WERI-Rb-1 (cell line): ENCODE data around the gene FFAR1.

ENCODE experiments used
- DNase-seq: peaks from one replicate; pipeline ENCODE4 v3.0.0-alpha.2; 2020
- H3K27ac ChIP-seq: fragments of 250-450 bp; sonication (Bioruptor Pico); 2 replicates; pipeline ENCODE4 v1.5.1; 2020; ENCODE audit warnings: mild to moderate bottlenecking, moderate library complexity
- H3K27me3 ChIP-seq: fragments of 250-450 bp; sonication (Bioruptor Pico); 2 replicates; pipeline ENCODE4 v1.5.1; 2021; ENCODE audit warnings: mild to moderate bottlenecking, low read depth, moderate library complexity; ENCODE audit not compliant: insufficient read depth, severe bottlenecking
- H3K36me3 ChIP-seq: fragments of 250-450 bp; sonication (Bioruptor Pico); 2 replicates; pipeline ENCODE4 v1.5.1; 2020; ENCODE audit warnings: mild to moderate bottlenecking, moderate library complexity
- H3K4me3 ChIP-seq: 2 replicates; pipeline ENCODE4 v1.5.1; 2011; ENCODE audit warnings: low read depth, mild to moderate bottlenecking, control low read depth, low read length
- H3K9me3 ChIP-seq: fragments of 250-450 bp; sonication (Bioruptor Pico); 2 replicates; pipeline ENCODE4 v1.5.1; 2021; ENCODE audit warnings: mild to moderate bottlenecking, moderate library complexity; ENCODE audit not compliant: severe bottlenecking
- TF ChIP-seq, protein P1 (sequence below): IDR thresholded peaks from 2 replicates; pipeline ENCODE4 v1.5.1; 2011; ENCODE audit warnings: low read depth, mild to moderate bottlenecking, control low read depth, inconsistent platforms, low read length

The FFAR1 gene

DNA sequence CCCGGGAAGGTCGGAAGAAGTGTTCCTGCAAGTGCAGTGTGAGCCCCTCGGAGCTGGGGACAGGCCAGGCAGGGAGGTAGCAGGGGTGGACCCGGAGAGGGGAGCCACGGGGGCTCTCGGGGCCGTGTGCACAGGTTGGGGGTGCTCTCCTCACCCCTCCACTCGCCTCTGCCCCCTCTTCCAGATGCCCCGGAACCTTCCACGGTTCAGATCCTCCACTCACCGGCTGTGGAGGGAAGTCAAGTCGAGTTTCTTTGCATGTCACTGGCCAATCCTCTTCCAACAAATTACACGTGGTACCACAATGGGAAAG, 9.8 kb upstream of the FFAR1 start:
- Histone ChIP-seq H3K9me3 (no peaks in the 10 kb centered on the region), H3K4me3 (no peak overlapping the region), H3K27me3 (no peaks in the 10 kb centered on the region), H3K27ac (no peak overlapping the region), H3K36me3 (no peaks in the 10 kb centered on the region)
- TF ChIP-seq, protein P1, sequence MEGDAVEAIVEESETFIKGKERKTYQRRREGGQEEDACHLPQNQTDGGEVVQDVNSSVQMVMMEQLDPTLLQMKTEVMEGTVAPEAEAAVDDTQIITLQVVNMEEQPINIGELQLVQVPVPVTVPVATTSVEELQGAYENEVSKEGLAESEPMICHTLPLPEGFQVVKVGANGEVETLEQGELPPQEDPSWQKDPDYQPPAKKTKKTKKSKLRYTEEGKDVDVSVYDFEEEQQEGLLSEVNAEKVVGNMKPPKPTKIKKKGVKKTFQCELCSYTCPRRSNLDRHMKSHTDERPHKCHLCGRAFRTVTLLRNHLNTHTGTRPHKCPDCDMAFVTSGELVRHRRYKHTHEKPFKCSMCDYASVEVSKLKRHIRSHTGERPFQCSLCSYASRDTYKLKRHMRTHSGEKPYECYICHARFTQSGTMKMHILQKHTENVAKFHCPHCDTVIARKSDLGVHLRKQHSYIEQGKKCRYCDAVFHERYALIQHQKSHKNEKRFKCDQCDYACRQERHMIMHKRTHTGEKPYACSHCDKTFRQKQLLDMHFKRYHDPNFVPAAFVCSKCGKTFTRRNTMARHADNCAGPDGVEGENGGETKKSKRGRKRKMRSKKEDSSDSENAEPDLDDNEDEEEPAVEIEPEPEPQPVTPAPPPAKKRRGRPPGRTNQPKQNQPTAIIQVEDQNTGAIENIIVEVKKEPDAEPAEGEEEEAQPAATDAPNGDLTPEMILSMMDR, result no peak
- no peak for DNase-seq

DNA sequence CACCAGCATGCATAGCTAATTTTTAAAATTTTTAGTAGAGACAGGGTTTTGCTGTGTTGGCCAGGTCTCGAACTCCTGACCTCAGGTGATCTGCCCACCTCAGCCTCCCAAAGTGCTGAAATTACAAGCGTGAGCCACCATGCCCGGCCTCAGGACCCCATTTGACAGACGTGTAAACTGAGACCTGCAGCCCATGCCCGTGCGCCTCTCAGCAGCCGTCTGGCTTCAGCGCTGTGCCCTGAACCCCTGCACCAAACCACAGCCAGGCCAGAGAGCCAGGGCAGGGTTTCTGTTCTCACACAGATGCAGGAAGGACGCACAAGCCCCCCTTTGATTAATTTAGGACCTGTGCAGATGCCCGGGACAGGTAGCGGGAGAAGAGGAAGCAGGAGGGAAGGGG, 7.3 kb upstream of the FFAR1 start:
- DNase-seq, result no peak
- Histone ChIP-seq H3K27me3 (no peaks in the 10 kb centered on the region), H3K9me3 (no peaks in the 10 kb centered on the region), H3K36me3 (no peaks in the 10 kb centered on the region), H3K27ac (no peak overlapping the region), H3K4me3 (no peak overlapping the region)
- TF ChIP-seq, protein P1, result no peak

DNA sequence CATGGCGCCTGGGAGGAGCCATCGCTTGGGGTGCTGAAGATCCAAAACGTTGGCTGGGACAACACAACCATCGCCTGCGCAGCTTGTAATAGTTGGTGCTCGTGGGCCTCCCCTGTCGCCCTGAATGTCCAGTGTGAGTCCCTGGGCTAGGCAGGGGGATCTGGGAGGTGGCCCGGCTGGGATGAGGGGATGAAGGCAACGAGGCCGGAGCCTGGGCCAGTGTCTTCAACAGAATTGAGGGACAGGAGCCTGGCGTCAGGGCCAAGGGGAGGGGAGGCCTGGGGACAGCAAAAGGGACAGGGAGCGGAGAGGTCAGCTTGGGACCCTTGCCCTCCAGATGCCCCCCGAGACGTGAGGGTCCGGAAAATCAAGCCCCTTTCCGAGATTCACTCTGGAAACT, 6.7 kb upstream of the FFAR1 start:
- H3K36me3 ChIP-seq, result no peaks in the 10 kb centered on the region
- TF ChIP-seq, protein P1, result no peak
- no peaks in the 10 kb centered on the region for H3K9me3 ChIP-seq
- no peak overlapping the region for H3K27ac ChIP-seq
- no peak overlapping the region for H3K4me3 ChIP-seq
- DNase-seq, result no peak
- no peaks in the 10 kb centered on the region for H3K27me3 ChIP-seq

DNA sequence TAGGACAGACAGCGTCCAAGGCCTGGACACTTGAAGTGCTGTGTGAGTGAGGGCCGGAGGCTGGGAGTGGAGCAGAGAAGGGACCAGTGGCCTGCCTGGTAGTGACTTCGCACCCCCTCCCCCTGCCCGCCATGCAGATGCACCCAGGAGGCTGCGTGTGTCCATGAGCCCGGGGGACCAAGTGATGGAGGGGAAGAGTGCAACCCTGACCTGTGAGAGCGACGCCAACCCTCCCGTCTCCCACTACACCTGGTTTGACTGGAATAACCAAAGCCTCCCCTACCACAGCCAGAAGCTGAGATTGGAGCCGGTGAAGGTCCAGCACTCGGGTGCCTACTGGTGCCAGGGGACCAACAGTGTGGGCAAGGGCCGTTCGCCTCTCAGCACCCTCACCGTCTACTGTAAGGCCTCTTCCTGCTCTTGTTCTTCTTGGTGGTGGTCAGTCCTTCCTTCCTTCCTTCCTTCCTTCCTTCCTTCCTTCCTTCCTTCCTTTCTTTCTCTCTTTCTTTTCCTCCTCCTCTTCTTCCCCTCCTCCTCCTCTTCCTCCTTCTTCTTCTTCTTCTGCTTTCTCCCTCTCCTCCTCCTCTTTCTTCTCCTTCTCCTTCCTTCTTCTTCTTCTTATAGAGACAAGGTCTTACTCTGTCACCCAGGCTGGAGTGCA, 6.0 kb upstream of the FFAR1 start:
- DNase-seq, result no peak

DNA sequence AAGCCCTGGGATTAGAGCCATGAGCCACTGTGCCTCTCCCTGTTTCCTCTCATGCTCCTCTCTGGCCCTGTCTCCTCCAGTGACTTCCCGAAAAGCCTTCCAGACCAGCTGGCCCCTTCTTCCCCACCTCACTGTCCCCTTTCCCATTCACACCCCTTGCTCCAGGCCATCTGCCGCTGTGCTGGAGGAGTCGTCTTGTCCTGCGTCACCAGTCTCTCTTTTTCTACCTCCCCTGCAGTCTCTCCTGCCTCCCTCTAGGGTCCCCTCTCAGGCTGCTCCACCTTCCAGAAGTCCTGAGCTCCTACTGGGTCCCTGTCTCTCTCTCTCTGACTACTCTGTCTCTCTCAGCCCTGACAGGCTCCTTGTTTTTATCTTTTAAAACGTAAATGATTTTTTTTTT, 5.3 kb upstream of the FFAR1 start:
- peak; percentile 96 for DNase-seq
- Histone ChIP-seq H3K4me3 (peak overlapping the region; percentile 23), H3K27me3 (no peaks in the 10 kb centered on the region), H3K9me3 (no peaks in the 10 kb centered on the region), H3K27ac (peak overlapping the region; percentile 87), H3K36me3 (no peaks in the 10 kb centered on the region)
- TF ChIP-seq, protein P1, result peak; percentile 34

More for the DNA sequence above, 6.0 kb upstream of the FFAR1 start:
- peak overlapping the region; percentile 87 for H3K27ac ChIP-seq
- TF ChIP-seq, protein P1, result no peak
- H3K9me3 ChIP-seq, result no peaks in the 10 kb centered on the region
- no peak overlapping the region for H3K4me3 ChIP-seq
- H3K27me3 ChIP-seq, result no peaks in the 10 kb centered on the region
- no peaks in the 10 kb centered on the region for H3K36me3 ChIP-seq

DNA sequence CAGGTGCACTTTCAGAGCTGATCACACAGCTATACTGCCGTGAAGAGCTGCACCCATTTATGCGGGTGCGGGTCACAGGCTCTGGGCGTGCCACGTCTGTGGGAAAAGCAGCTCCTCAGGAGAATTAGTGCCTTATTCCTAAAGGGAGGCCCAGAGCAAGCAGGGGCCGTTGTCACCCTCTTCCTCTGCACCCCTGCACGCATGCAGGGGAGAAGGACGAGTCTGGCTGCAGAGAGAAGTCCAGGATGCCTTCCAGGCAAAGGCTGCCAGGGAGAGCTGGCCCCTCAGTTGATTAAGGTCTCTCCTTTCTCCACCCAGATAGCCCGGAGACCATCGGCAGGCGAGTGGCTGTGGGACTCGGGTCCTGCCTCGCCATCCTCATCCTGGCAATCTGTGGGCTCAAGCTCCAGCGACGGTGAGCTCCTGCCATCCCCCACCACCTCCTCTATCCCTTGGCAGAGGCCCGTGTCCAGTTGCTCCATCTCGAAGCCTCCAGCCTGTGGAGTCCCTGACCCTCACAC, 3.1 kb upstream of the FFAR1 start:
- H3K36me3 ChIP-seq, result no peaks in the 10 kb centered on the region
- H3K4me3 ChIP-seq, result no peak overlapping the region
- TF ChIP-seq, protein P1, result no peak
- H3K27me3 ChIP-seq, result no peaks in the 10 kb centered on the region
- H3K27ac ChIP-seq, result no peak overlapping the region
- DNase-seq, result no peak
- H3K9me3 ChIP-seq, result no peaks in the 10 kb centered on the region
